HG03460 (cell line): ENCODE results near the gene ARFGAP1.
"Not testable (repeated sequence)": the region's sequence is repeated elsewhere in the genome, so short reads cannot be mapped to it uniquely, and the experiment has no call there.

ENCODE experiments used
- ATAC-seq: cut with Tn5 transposase; IDR thresholded peaks from one replicate; pipeline ENCODE4 v1.9.1; 2021; ENCODE audit not compliant: unreplicated experiment

The ARFGAP1 gene

GRCh38 chr20:63330940-63331339, 58.3 kb downstream of the ARFGAP1 start:
- no peak for ATAC-seq

GRCh38 chr20:63331741-63332400, 59.3 kb downstream of the ARFGAP1 start:
- no peak for ATAC-seq

- no peak for ATAC-seq
Measured at GRCh38 chr20:63332488-63333240, 60.1 kb downstream of the ARFGAP1 start.

- ATAC-seq = no peak
Measured at GRCh38 chr20:63333241-63333836, 60.7 kb downstream of the ARFGAP1 start.

GRCh38 chr20:63334356-63334755, 61.7 kb downstream of the ARFGAP1 start:
- ATAC-seq = no peak

GRCh38 chr20:63335060-63335459, 62.4 kb downstream of the ARFGAP1 start:
- not testable (repeated sequence) for ATAC-seq

GRCh38 chr20:63335711-63336110, 63.1 kb downstream of the ARFGAP1 start:
- ATAC-seq = no peak

GRCh38 chr20:63336232-63336752, 63.7 kb downstream of the ARFGAP1 start:
- ATAC-seq = no peak

GRCh38 chr20:63337786-63338420, 65.3 kb downstream of the ARFGAP1 start:
- no peak for ATAC-seq
